HPDE6-E6E7 (cell line): ENCODE results near the gene KMT5C.
A peak's percentile ranks its signal among the peaks of the same experiment; 100 is the strongest.

ENCODE experiments used
- DNase-seq: peaks from one replicate; pipeline ENCODE4 v3.0.0; 2011; ENCODE audit warnings: missing footprints; ENCODE audit errors: extremely low spot score

The KMT5C gene

DNA sequence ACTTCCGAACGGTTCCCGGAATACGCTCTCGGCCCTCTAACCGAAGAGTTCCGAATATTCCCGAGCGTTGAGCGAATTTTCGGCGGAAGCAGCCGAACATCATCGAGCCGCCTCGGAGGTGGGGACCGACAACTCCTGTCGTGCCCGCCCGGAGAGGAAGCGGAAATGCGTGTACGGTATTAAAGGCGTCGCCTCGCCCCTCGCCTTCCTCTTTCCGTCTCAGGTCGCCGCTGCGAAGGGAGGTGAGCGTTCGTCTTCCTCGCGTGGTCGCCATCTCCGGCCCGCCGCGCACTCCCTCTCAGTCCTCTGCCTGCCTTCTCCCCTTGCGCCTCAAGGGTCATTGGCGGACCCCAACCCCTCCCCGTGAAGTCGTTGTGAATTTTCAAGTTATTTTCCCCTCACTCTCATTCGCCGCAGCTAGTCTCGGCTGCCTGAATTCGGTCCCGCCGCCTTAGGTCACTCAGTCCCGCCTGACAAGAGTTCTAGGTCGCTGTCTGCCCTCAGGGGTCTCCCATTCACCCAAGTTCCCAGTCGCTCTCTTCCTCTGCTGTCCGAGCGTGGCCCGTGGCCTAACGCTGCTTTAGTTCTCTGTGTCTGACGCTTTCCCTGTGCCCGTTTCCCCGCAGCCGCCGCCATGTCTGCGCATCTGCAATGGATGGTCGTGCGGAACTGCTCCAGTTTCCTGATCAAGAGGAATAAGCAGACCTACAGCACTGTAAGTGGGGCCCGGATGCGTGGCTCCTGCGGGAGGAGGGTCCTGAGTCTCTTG lies 46.2 kb downstream of the KMT5C start, which contains the start of gene RPL28:
Gene RPL28, plus strand, starts transcription at position 209 of the 769 bp plus-strand sequence. Its CDS starts 426 bp downstream, at position 635.
- DNase-seq: peak; percentile 88

DNA sequence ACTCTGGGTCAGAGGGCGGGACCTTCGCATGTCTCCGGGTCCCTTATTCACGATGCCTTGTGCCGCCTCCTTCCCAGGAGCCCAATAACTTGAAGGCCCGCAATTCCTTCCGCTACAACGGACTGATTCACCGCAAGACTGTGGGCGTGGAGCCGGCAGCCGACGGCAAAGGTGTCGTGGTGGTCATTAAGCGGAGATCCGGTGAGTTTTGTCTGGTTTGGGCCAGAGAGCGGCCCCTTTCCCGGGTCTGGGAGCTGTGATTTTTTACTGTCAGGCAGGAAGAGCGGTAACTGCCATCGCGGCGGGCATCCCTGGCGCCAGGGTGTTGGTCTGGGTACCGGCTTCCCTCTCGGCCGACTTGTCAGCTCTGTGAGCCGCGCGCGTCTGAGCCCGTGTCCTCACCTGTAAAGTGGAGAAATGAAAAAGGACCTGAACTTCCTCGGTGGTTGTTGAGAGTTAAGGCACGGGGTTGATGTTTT lies 46.9 kb downstream of the KMT5C start:
- DNase-seq: no peak

DNA sequence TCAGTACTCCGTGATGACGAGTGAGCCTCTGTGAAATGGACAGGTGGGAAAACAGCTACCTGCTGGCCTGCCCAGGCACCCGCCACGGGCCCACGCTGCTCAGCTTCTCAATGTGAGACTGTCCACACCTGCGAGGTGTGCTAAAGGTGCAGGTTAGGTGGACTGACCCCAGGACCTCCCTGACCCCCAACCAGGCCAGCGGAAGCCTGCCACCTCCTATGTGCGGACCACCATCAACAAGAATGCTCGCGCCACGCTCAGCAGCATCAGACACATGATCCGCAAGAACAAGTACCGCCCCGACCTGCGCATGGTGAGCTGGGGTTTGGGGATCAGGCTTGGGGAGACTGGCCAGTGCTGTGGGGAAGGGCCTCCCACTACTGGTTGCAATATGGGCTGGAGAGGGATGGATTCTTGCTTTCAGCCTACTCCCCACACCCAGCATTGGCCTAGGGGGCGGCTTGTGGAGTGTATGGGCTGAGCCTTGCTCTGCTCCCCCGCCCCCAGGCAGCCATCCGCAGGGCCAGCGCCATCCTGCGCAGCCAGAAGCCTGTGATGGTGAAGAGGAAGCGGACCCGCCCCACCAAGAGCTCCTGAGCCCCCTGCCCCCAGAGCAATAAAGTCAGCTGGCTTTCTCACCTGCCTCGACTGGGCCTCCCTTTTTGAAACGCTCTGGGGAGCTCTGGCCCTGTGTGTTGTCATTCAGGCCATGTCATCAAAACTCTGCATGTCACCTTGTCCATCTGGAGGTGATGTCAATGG lies 48.2 kb downstream of the KMT5C start:
- DNase-seq: no peak

DNA sequence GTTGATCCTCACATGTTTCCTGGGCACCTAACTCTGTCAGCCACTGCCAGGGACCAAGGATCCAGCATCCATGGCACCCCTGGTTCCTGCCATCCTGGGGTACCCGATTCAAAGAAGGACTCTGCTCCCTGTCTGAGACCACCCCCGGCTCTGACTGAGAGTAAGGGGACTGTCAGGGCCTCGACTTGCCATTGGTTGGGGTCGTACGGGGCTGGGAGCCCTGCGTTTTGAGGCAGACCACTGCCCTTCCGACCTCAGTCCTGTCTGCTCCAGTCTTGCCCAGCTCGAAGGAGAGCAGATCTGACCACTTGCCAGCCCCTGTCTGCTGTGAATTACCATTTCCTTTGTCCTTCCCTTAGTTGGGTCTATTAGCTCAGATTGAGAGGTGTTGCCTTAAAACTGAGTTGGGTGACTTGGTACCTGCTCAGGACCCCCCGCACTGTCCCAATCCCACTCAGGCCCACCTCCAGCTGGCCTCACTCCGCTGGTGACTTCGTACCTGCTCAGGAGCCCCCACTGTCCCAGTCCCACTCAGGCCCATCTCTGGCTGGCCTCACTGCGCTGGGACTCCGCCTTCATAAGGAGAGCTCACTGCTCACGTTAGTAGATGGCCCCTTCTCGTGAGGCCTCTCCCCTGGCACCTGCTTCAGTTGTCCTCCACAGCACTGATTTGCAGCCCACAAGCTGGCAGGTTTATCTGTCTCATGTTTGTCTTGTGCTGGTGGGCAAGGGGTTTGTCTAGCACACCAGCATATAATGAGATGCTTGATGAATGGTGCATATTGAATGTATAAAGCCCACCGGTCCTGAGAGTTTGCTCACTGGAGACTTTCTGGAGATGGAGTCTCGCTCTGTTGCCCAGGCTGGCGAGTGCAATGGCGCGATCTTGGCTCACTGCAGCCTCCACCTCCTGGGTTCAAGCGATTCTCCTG lies 50.0 kb downstream of the KMT5C start:
- DNase-seq: no peak

DNA sequence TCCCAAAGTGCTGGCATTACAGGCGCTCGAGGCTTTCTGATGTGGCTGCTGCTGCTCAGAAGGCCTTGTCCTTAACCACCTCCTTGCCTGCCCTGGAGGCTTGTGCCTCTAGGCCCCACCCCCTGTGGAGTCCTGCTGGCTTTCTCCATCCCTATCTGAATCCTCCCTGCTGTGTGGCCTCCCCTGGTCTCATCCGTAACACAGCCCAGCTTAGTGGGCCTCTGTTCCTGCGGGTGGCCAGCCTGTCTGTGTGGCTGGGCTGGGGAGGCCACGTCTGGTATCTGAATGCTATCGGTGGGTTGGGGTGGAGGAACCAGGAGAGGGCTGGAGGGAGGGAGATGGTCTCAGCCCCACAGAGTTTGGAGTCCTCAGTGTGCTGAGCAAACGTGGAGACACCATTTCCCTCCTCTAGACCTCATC lies 50.8 kb downstream of the KMT5C start:
- no peak for DNase-seq

DNA sequence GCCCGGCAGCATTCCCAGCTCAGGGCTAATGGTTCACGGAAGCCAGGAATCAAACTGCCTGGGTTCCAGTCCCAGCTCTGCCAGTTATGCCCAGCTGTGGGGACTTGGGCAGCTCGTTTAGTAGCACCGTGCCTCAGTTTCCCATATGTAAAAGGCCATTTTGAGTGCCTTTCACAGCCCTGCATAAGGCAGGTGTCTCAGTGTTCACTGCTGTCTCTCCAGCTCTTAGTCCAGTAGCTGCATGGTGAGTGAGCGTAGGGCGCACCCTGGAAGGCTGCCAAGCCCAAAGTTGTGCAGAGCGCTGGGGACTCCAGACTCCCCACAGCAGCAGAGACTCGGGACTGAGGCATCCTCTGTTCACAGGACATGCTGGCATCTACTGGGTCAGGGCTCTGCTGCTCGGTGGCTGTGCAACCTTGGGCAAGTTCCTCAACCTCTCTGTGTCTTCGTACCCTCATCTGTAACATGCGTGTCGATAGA lies 51.6 kb downstream of the KMT5C start:
- DNase-seq: no peak

DNA sequence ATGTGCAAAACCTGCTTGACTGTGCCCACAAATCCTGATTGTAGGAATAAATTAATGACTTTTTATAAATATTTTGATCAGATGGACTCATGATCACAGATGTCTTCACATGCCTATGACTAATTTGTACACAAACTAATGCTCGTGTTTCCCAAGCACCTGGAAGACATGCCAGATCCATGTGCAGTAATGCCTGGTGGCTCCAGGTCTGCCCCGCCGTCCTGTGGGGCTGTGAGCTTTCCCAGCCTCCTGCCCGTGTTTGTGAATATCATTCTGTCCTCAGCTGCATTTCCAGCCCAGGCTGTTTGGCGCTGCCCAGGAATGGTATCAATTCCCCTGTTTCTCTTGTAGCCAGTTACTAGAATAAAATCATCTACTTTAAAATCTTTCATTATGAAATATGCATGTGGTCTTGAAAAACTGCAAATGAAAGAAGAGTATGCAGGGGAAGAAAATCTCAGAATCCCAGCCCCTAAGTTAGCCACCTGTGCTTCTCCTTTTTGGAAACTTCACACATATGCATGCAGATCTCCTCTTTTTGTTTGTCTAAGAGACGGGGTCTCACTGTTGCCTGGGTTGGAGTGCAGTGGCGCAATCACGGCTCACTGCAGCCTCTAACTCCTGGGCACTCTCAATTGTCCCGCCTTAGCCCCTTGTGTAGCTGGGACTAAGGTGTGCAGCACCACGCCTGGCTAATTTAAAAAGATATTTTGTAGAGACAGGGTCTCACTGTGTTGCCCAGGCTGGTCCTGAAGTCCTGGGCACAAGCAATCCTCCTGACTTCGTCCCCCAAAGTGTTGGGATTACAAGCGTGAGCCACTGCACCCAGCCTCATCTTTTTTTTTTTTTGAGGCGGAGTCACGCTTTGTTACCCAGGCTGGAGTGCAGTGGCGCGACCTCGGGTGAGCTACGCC lies 52.3 kb downstream of the KMT5C start:
- no peak for DNase-seq

DNA sequence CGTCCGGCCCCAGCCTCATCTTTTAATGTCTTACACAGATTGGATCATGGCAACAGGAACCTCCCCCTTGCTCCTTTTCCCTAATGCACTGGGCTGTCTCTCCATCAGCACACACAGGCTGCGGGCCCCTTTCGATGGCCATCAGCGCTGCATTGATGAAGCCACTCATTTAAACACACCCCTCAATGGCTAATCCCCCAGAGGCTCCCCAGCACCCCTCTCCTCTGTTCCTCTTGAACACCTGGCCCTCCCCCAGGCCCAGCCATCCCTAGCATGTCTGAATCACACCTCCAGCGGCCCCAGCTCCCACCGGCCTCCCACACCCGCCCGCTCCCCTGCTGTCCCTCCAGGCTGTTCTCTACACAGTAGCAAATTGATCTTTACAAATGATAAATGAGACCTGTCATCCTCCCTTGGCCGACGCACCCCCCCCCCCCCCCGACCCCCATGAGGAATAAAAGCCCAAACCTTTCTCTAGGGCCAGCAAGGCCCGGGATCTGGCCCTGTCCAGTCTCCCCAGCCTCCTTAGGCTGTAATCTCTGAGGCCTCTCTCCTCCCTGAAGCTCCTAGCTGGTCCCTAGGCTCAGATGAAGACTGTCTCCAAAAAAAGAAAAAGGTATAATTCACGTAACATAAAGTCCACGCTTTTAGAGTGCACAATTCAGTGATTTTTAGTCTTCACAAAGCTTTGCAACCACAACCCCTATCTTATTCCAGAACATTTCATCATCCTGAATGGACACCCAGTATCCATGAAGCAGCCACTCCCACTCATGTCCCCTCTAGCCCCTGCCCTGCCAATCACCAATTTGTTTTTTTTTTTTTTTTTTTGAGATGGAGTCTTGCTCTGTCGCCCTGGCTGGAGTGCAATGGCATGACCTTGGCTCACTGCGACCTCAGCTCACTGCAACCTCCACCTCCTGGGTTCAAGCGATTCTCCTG lies 53.4 kb downstream of the KMT5C start:
- DNase-seq: no peak
